NCI-H69 (cell line): ENCODE measurements around the gene KHDC3L.
"Not testable (repeated sequence)": the region's sequence is repeated elsewhere in the genome, so short reads cannot be mapped to it uniquely, and the experiment has no call there.

Source experiments
- DNase-seq: peaks from one replicate; lab custom pipeline; 2025; lab: John Stamatoyannopoulos, UW

KHDC3L gene

DNA sequence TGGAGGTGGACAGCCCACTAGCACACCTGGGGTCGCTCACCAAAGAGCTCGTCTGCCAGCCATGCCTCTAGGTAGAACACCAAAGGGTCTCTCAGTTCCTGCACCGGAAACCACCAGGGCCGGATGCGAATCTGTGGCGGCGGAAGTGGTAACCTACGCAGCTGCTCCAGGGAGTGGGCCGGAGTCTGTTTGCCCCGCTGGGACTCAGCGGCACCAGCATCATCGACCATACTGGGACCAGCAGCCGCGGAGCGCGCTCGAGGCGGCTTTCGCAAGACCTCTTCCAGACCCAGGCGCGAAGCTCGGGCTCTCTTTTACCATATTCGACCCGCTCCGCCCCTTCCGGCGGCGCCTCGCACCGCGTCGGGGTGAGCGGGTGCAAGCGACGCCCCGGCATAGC is 7.1 kb downstream of the KHDC3L start, which contains the start of gene OOEP:
Gene OOEP, minus strand, starts transcription at position 335 of the 400 bp plus-strand sequence. Its CDS starts 105 bp downstream, at position 230.
- no peak for DNase-seq

DNA sequence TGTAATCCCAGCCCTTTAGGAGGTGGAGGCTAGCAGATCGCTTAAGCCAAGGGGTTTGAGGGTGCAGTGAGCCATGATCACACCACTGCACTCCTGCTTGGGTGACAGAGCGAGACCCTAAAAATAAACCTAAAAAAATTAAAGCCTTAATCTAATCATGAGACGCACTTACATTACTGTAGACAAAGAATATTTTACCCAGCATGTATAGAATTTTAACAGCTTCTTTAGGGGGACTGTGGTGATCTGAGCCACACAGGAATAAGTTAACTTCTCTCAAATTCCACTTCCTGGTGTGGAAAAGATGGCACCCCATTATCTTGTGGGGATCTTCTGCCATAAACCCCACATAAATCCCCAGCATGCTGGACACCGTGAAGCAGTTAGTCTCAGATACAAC is 9.5 kb downstream of the KHDC3L start:
- no peak for DNase-seq

GRCh38 chr6:73372516-73372915 is 10.1 kb downstream of the KHDC3L start:
- DNase-seq, result no peak

DNA sequence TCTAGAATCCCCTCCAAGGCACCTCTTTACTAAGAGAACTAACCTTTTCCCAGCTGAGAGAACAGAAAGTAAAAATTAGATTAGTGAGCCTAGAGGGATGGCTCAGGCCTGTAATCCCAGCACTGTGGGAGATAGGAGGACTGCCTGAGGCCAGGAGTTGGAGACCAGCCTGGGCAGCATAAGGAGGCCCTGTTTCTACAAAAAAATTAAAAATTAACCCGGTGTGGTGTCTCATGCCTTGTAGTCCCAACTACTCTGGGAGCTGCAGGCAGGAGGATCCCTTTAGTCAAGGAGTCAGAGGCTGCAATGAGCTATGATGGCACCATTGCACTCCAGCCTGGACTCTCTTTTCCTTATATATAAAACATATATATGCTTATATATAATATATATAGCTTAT is 12.8 kb downstream of the KHDC3L start:
- no peak for DNase-seq

DNA sequence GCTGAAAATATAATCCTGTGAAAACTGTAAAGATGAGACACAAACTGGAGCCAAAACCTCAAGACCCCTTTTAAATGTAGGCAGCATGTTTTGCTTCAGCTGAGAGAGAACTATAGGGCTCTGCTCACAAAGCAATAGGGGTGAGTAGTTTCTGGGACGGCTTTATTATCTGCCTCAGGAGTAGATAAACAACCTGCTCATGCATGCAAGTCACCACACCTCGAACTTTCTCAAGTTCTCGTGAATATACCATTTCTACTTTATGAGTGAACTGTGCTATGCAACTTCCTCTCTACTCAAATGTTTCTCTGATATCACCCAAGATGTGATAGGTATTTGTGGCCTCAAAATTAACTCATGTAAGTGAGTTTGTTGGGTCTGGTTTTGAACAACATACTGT is 14.8 kb downstream of the KHDC3L start:
- DNase-seq, result no peak

DNA sequence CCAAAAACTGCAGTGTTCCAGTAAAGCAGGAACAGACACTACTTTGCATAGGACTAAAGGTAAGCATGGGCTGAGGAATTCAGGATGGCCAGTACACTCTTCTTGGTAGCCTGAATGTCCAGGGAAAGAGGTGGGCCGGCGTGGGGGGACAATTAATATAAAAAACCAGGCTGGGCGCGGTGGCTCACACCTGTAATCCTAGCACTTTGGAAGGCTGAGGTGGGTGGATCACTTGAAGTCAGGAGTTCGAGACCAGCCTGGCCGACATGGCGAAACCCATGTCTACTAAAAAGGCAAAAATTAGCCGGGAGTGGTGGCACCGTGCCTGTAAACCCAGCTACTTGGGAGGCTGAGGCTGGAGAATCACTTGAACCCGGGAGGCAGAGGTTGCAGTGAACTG is 19.1 kb downstream of the KHDC3L start:
- DNase-seq, result not testable (repeated sequence)

- DNase-seq, result no peak
Measured at GRCh38 chr6:73382462-73383113, 20.1 kb downstream of the KHDC3L start.

DNA sequence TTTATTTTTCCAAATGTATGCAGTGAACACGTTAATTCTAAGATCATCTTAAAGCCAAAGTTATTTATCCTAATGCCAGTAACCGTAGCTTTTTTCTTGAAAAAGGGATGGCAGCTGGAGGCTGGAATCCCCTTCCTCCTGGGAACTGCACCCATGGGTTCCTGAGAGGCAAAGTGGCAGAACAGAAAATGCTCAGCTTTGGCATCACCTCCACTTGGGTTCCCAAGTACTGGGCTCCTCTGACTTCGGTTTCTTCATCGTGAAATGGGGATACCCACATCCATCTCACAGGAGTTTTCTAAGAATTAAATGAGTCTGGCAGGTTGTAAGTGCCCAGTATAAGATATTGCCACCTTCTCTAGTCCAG is 26.0 kb downstream of the KHDC3L start:
- DNase-seq, result no peak

DNA sequence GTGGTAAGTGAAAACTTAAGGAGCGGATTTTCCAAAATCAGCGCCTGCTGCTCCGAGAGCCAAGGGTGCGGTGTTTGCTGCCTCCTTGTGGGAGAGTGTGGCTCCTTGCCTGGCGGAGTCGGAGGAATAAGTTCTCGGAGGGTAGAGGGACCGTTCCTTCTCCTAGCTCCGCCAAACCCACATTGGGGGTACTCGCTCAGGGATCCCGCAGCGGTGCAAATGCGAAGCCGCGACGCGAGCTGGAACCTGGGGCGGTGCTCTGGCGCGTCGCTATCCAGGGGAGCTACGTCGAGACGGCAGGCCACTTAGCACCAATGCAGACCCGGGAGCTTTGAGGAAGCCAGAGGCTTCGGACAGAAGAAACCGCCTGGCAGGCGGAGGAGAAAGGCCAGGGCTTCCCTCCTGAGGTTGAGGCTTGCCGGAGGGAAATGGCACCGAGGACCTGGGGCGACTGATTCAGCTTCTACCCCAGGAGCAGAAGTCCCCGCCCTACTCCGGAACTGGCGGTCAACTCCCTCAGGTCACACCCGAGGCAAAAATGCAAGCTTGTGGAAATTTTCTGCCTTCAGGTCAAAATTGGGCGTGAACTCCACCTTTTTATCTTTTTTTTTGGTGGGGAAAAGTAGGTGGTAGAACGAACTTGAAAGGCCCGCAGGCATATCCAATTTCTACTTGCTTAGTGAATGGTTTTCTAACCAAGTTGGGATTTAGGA is 26.5 kb downstream of the KHDC3L start:
- DNase-seq, result peak; percentile 81

- peak; percentile 39 for DNase-seq
Measured at GRCh38 chr6:73389854-73390253, 27.4 kb downstream of the KHDC3L start.

DNA sequence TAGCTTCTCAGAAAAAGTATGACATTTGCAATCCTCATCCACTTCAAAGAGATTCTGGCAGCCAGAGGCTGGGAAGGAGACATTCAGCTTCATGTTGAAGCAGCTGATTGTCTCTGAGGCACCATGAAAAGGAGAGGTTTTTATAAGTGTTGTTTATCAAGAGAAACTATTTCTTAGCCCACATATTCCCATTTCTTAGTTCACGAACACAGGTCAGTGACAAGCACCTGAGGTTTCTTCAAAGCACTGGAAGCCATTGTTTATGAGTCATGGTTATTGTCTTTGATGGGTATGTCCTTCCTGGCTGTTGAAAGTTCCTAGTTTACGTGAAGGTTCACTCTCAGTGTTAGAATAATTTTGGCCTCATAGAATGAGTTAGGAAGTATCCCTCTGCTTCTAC is 29.2 kb downstream of the KHDC3L start:
- DNase-seq, result no peak

- DNase-seq, result peak; percentile 33
Measured at GRCh38 chr6:73392188-73392587, 29.7 kb downstream of the KHDC3L start.

GRCh38 chr6:73393278-73393677 is 30.8 kb downstream of the KHDC3L start:
- DNase-seq, result no peak

DNA sequence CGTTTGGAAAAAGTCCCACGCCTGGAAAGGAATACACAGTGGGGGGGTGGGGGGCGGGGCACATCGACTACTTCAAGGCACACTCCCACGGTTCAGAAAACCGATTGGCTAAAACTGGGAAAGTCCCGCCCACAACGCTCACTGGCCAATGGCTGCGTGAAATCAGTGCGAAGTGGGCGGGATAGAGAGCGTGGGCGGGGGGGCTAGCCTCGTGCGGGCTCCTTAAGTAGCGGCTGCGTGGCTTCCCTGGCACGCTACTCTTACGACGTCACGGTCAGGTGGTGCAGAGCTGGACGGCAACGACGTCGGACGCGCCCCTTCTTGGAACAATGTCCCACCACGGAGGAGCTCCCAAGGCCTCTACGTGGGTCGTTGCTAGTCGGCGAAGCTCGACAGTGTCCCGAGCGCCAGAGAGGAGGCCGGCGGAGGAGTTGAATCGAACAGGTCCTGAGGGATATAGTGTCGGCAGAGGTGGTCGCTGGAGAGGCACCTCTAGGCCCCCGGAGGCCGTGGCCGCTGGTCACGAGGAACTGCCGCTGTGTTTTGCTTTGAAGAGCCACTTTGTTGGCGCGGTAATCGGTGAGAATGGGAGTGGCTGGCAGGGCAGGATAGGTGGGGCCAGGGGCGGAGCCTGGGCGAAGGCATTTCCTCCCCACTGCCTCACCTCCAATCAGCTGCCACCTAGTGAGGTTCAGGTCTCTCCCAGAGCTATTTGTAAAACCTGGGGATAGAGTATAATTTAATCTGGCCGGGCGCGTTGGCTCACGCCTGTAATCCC is 32.3 kb downstream of the KHDC3L start, which contains the start of gene DDX43:
Gene DDX43, plus strand, starts transcription at position 252 of the 778 bp plus-strand sequence. Its CDS starts 78 bp downstream, at position 330.
- peak; percentile 90 for DNase-seq

DNA sequence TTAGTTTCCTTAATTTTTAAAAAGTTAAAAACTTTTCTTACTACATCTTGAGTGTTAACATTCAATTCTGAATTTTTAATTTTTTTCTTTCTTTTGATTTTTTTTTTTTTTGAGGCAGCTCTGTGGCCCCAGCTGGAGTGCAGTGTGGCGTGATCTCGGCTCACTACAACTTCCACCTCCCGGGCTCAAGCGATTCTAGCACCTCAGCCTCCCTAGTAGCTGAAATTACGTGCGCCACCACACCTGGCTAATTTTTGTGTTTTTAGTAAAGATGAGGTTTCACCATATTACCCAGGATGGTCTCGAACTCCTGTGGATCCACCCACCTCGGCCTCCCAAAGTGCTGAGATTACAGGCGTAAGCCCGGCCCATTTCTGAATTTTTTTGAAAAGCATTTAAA is 33.4 kb downstream of the KHDC3L start:
- DNase-seq, result no peak

DNA sequence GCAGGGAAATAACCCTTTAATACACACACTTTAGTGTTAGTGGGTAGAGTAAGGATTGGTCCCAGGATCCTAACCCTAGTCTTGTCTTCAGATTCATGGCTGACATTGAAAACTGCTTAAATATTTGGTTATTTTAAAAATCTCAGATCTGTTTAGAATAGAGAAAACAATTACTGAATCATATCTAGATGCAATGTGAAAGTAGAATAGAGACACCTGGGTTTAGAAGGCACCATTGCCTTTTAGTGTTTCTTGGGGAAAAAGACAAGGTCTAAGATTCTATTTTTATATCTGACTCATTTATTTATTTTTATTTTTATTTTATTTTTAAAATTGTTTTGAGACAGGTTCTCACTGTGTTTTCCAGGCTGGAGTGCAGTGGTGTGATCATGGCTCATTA is 38.2 kb downstream of the KHDC3L start:
- DNase-seq, result no peak

DNA sequence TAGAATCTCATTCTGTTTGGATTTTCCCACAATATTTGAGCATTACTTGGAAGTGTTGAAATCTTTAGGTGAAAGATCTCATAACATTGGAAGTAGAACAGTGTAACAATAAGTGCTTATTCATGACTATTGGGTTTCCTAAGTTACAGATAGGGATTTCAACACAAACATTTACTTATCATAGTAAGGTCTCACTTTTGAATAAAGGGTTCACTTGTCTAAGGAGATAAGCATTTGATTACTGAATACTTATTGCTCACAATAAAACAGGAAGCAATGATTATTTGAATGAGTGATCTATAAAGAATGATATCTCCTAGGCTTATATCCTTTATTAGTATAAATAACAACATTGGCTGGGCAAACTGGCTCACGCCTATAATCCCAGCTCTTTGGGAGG is 46.9 kb downstream of the KHDC3L start:
- no peak for DNase-seq

- DNase-seq, result no peak
Measured at GRCh38 chr6:73413102-73413501, 50.6 kb downstream of the KHDC3L start.
